Measurements from ENCODE around the gene GOLIM4.
A peak's percentile ranks its signal among the peaks of the same experiment; 100 is the strongest.

Gene GOLIM4

DNA sequence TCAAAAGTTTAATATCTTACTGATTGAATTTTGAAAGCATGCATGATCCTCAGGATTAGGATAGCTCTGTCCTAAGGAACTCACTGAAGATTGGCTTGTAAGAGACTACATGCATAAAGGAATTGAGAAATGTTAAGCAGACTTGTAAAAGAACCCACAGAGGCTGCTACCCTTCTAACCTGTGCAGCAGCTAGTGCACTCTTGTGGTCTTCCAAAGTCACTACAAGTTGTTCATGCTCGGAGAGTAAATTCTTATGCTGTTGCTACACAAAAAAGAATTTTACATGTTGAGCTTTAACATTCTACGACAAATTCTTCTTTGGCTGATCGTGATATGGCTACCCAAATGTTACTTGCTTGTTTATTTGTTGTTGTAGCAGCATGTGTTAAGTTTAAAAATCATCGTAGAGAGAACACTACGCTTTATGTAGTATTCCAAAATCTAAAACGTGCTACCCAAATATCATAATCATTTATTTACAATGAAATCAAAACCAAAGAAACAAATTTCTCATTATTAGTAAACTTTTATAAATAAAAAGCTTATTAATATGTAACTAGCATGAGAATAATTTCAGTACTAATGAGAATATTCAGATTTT, 55.0 kb downstream of the GOLIM4 start:
- TF ChIP-seq CREB1 (IDR thresholded peaks at IDR 0.05; ENCODE audit: low read depth) (no peak), RAD21 (IDR thresholded peaks at IDR 0.05; ENCODE audit: low read depth) (peak; percentile 71)

DNA sequence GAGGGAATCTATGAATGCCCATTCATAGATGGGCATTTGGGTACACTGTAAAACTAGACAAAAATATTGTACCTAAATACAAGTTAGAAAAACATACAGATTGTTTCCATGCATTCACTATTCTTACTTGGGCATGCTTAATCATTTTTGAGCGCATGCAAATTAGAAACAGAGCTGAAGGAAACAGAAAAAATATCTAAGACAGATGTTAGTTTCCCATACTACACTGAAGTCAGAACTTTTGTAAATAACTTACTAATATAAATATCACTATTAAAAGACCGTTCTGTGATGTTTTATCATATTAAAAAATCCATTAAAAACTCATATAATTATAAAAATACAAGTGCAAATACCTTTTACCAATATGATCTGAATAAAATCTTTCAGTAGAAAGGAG, 58.7 kb downstream of the GOLIM4 start:
- TF ChIP-seq RAD21 (IDR thresholded peaks at IDR 0.05; ENCODE audit: low read depth) (no peak), TAF1 (IDR thresholded peaks at IDR 0.05; ENCODE audit: low read depth) (no peak), EGR1 (IDR thresholded peaks at IDR 0.05) (no peak), CREB1 (IDR thresholded peaks at IDR 0.05; ENCODE audit: low read depth) (no peak), FOXM1 (IDR thresholded peaks at IDR 0.05; ENCODE audit: borderline replicate concordance, low read depth) (no peak), TCF12 (IDR thresholded peaks at IDR 0.05; ENCODE audit: low read depth) (no peak), NFIC (IDR thresholded peaks at IDR 0.05) (no peak), TEAD4 (IDR thresholded peaks at IDR 0.05) (no peak), YY1 (IDR thresholded peaks at IDR 0.05; ENCODE audit: low read depth) (no peak), EP300 (IDR thresholded peaks at IDR 0.05; ENCODE audit: borderline replicate concordance) (no peak), CEBPB (IDR thresholded peaks at IDR 0.05) (no peak), ZBTB7A (IDR thresholded peaks at IDR 0.05; ENCODE audit: low read depth) (no peak)
- TF ChIP-seq, protein P1, sequence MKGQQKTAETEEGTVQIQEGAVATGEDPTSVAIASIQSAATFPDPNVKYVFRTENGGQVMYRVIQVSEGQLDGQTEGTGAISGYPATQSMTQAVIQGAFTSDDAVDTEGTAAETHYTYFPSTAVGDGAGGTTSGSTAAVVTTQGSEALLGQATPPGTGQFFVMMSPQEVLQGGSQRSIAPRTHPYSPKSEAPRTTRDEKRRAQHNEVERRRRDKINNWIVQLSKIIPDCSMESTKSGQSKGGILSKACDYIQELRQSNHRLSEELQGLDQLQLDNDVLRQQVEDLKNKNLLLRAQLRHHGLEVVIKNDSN (IDR thresholded peaks at IDR 0.05): no peak
- TF ChIP-seq, protein P2, sequence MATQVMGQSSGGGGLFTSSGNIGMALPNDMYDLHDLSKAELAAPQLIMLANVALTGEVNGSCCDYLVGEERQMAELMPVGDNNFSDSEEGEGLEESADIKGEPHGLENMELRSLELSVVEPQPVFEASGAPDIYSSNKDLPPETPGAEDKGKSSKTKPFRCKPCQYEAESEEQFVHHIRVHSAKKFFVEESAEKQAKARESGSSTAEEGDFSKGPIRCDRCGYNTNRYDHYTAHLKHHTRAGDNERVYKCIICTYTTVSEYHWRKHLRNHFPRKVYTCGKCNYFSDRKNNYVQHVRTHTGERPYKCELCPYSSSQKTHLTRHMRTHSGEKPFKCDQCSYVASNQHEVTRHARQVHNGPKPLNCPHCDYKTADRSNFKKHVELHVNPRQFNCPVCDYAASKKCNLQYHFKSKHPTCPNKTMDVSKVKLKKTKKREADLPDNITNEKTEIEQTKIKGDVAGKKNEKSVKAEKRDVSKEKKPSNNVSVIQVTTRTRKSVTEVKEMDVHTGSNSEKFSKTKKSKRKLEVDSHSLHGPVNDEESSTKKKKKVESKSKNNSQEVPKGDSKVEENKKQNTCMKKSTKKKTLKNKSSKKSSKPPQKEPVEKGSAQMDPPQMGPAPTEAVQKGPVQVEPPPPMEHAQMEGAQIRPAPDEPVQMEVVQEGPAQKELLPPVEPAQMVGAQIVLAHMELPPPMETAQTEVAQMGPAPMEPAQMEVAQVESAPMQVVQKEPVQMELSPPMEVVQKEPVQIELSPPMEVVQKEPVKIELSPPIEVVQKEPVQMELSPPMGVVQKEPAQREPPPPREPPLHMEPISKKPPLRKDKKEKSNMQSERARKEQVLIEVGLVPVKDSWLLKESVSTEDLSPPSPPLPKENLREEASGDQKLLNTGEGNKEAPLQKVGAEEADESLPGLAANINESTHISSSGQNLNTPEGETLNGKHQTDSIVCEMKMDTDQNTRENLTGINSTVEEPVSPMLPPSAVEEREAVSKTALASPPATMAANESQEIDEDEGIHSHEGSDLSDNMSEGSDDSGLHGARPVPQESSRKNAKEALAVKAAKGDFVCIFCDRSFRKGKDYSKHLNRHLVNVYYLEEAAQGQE (IDR thresholded peaks at IDR 0.05; ENCODE audit: low read depth): no peak
- TF ChIP-seq, protein P3, sequence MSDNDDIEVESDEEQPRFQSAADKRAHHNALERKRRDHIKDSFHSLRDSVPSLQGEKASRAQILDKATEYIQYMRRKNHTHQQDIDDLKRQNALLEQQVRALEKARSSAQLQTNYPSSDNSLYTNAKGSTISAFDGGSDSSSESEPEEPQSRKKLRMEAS (IDR thresholded peaks at IDR 0.05): no peak

DNA sequence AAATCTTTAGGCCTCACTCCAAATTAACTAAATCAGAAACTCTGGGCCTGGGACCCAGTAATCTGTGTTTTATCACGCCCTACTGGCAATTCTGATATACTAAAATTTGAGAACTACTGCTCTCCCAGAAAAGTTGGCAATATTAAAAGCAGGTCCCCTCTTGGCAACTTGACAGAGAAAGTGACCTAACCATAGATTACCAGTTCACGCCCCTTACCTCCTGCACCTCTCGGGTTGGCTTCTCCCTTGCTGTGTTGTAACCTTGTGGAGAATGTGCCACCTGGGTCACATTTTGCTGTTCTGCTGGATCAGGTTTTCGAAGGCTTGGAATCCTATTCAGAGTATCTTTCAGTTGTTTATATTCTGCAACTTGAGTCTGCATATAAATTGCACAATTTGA, 59.1 kb downstream of the GOLIM4 start:
- TF ChIP-seq, protein P2 (IDR thresholded peaks at IDR 0.05; ENCODE audit: low read depth): no peak
- TF ChIP-seq YY1 (IDR thresholded peaks at IDR 0.05; ENCODE audit: low read depth): no peak
- TF ChIP-seq, protein P3 (IDR thresholded peaks at IDR 0.05): no peak
- no peak for TF ChIP-seq TCF12 (IDR thresholded peaks at IDR 0.05; ENCODE audit: low read depth)
- no peak for TF ChIP-seq FOXM1 (IDR thresholded peaks at IDR 0.05; ENCODE audit: borderline replicate concordance, low read depth)
- TF ChIP-seq TAF1 (IDR thresholded peaks at IDR 0.05; ENCODE audit: low read depth): no peak
- TF ChIP-seq CEBPB (IDR thresholded peaks at IDR 0.05): 0 out of 2 replicates have a peak, but pooled peaks have one; percentile 2

DNA sequence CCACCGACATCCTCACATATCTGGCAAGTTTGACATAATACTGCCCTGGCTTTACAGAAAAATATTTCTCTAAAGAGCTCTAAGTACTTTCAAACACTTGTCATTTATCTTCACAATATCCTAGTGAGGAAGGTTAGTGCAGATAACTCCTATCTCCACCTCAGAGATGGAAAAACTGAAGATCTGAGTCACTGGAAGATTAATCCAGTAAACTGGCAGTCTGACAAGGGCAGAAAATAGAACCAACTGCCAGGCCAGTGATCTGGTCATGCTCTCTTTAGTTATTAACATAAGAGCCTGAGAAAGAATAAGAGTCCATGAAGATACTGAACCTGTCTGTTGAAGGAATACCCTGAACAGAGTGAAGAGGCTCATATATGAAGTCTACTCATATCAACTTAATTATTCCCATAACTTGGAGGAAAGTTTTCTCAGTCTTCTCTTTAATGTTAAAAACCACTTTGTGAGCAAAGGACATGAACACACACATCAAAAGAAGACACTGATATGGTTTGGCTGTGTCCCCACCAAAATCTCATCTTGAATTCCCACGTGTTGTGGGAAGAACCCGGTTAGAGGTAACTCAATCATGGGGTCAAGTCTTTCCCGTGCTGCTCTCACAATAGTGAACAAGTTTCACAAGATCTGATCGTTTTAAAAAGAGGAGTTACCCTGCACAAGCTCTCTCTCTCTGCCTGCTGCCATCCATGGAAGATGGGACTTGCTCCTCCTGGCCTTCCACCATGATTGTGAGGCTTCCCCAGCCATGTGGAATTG, 61.4 kb downstream of the GOLIM4 start:
- TF ChIP-seq RAD21 (IDR thresholded peaks at IDR 0.05; ENCODE audit: low read depth) (no peak), TEAD4 (IDR thresholded peaks at IDR 0.05) (no peak), CREB1 (IDR thresholded peaks at IDR 0.05; ENCODE audit: low read depth) (no peak), ZBTB7A (IDR thresholded peaks at IDR 0.05; ENCODE audit: low read depth) (no peak), TCF12 (IDR thresholded peaks at IDR 0.05; ENCODE audit: low read depth) (no peak), CEBPB (IDR thresholded peaks at IDR 0.05) (no peak), NFIC (IDR thresholded peaks at IDR 0.05) (no peak), FOXM1 (IDR thresholded peaks at IDR 0.05; ENCODE audit: borderline replicate concordance, low read depth) (no peak), YY1 (IDR thresholded peaks at IDR 0.05; ENCODE audit: low read depth) (no peak), TAF1 (IDR thresholded peaks at IDR 0.05; ENCODE audit: low read depth) (no peak), EP300 (IDR thresholded peaks at IDR 0.05; ENCODE audit: borderline replicate concordance) (no peak), EGR1 (IDR thresholded peaks at IDR 0.05) (no peak)
- TF ChIP-seq, protein P2 (IDR thresholded peaks at IDR 0.05; ENCODE audit: low read depth): no peak
- TF ChIP-seq, protein P1 (IDR thresholded peaks at IDR 0.05): no peak
- TF ChIP-seq, protein P3 (IDR thresholded peaks at IDR 0.05): no peak

Measured in Ishikawa (cell line).